ENCODE measurements around the gene CD248.
A peak's percentile ranks its signal among the peaks of the same experiment; 100 is the strongest.

CD248 gene

GRCh38 chr11:66315921-66316811 lies 678 bp downstream of the CD248 start:
- ChIA-PET POLR2A (no interaction called here), CTCF (interaction anchor here (0.8 to 3.4 kb wide), 4 partner anchors 11 to 39 kb away, joined by 3 to 14 read pairs (median 7); no protein-coding TSS in a partner anchor)
- no peak overlapping the region for H3K27ac ChIP-seq (ENCODE audit: insufficient read depth in 1 of 2, low read depth in 1 of 2, low read length in 2 of 2, poor library complexity in 1 of 2, severe bottlenecking in 2 of 2)
- no peaks in the 10 kb centered on the region for H3K9me3 ChIP-seq (ENCODE audit: control extremely low read depth in 1 of 5, control insufficient read depth in 4 of 5, insufficient read depth in 2 of 5, low read depth in 1 of 5, low read length in 4 of 5)
- H3K36me3 ChIP-seq (ENCODE audit: control insufficient read depth in 4 of 4, insufficient read depth in 4 of 4, low read length in 3 of 4): no peaks in the 10 kb centered on the region
- no peaks in the 10 kb centered on the region for H3K27me3 ChIP-seq (replicated peaks in 2 of 5; ENCODE audit: control insufficient read depth in 4 of 5, insufficient read depth in 5 of 5, low read length in 4 of 5)
- peak overlapping the region in 1 of 7 experiments; percentile 65 for H3K4me3 ChIP-seq (ENCODE audit: control insufficient read depth in 1 of 7, extremely low read depth in 1 of 7, insufficient read depth in 4 of 7, low read depth in 2 of 7, low read length in 6 of 7)
- H3K4me1 ChIP-seq (ENCODE audit: control extremely low read depth in 1 of 4, control insufficient read depth in 4 of 4, insufficient read depth in 4 of 4, low read length in 3 of 4): peaks cover 11 to 58% (median 50%) of the 10 kb centered on the region in 4 experiments
- no peak for DNase-seq
- 92% methylated on average over 52 of the region's 52 CpGs for WGBS (ENCODE audit: insufficient coverage)

DNA sequence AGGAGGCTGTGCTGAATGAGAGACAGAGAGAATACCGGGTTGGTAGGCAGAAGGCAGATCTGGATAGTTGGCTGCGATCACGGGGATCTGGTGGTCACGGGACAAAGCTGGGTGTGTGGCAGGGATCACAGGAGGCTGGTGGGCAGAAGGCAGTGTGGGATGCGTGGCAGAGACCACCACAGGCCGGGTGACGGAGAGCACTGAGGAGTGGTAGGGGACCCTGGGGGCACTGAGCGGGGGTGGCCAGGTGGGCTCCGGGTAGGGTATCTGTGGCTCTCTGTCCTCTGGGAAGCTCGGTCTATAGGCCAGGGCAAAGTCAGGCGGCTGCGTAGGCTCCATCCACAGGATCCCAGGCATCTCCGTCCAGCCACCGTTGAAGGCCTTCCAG lies 1.4 kb downstream of the CD248 start:
- Histone ChIP-seq H3K36me3 (ENCODE audit: control insufficient read depth in 4 of 4, insufficient read depth in 4 of 4, low read length in 3 of 4) (no peaks in the 10 kb centered on the region), H3K9me3 (ENCODE audit: control extremely low read depth in 1 of 5, control insufficient read depth in 4 of 5, insufficient read depth in 2 of 5, low read depth in 1 of 5, low read length in 4 of 5) (no peaks in the 10 kb centered on the region), H3K4me3 (ENCODE audit: control insufficient read depth in 1 of 7, extremely low read depth in 1 of 7, insufficient read depth in 4 of 7, low read depth in 2 of 7, low read length in 6 of 7) (no peak overlapping the region), H3K27me3 (replicated peaks in 2 of 5; ENCODE audit: control insufficient read depth in 4 of 5, insufficient read depth in 5 of 5, low read length in 4 of 5) (no peaks in the 10 kb centered on the region), H3K27ac (ENCODE audit: insufficient read depth in 1 of 2, low read depth in 1 of 2, low read length in 2 of 2, poor library complexity in 1 of 2, severe bottlenecking in 2 of 2) (no peak overlapping the region), H3K4me1 (ENCODE audit: control extremely low read depth in 1 of 4, control insufficient read depth in 4 of 4, insufficient read depth in 4 of 4, low read length in 3 of 4) (peaks cover 11 to 58% (median 50%) of the 10 kb centered on the region in 4 experiments)
- CTCF ChIA-PET: interaction anchor here (3.4 kb wide), 1 partner anchor 17 kb away, joined by 14 read pairs; no protein-coding TSS in a partner anchor
- WGBS (ENCODE audit: insufficient coverage): 94% methylated on average over 14 of the region's 14 CpGs
- POLR2A ChIA-PET: no interaction called here
- DNase-seq: no peak

DNA sequence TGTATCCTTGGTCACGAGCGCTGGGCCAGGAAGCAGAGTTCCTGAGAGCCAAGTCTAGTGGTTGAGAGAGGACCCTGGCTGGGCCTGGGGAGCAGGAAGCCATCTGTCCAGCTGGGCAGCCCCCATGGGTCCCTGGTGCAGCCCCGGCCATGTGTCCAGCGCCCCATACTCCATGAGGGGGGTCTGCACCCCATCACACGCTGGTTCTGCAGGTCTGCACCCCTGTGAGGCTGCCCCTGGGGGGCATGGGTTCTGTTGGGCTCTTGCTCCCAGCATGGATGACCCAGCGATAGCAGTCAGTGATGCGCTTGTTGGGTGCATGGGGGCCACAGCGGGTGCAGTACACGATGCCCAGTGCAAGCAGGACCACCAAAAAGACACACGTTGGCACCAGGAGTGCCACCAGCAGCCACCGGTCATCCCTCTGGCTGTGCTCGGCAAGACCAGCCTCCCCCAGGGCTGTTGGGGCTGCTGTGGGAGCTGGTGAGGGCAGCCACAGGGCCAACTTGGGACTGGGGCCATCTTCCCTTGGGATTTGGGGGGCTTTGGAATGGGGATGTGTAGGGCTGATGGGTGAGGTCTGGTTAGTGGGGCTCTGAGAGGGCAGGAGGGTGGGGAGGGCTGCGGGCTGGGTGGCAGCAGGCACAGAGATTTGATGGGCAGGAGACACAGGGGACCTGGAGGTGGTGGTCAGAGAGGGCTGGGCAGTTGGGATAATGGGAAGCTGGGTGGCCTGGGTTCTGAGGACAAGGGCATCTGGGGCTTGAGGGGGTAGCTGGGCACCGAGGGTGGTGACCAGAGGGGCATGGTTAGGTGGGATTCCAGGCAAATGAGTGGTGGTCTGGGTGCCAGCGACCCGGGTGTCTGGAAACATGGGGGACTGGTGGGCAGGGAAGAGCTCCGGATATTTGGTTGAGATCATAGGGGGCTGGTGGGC lies 2.0 kb downstream of the CD248 start:
- H3K4me1 ChIP-seq (ENCODE audit: control extremely low read depth in 1 of 4, control insufficient read depth in 4 of 4, insufficient read depth in 4 of 4, low read length in 3 of 4): peaks cover 11 to 58% (median 50%) of the 10 kb centered on the region in 4 experiments
- ChIA-PET CTCF (interaction anchor here (3.4 to 6.2 kb wide), 3 partner anchors 11 to 27 kb away, joined by 14 to 52 read pairs (median 44); partner anchors contain the start of gene BRMS1), POLR2A (no interaction called here)
- no peaks in the 10 kb centered on the region for H3K9me3 ChIP-seq (ENCODE audit: control extremely low read depth in 1 of 5, control insufficient read depth in 4 of 5, insufficient read depth in 2 of 5, low read depth in 1 of 5, low read length in 4 of 5)
- over 99% methylated on average over 17 of the region's 17 CpGs for WGBS (ENCODE audit: insufficient coverage)
- no peaks in the 10 kb centered on the region for H3K27me3 ChIP-seq (replicated peaks in 2 of 5; ENCODE audit: control insufficient read depth in 4 of 5, insufficient read depth in 5 of 5, low read length in 4 of 5)
- DNase-seq: no peak
- H3K4me3 ChIP-seq (ENCODE audit: control insufficient read depth in 1 of 7, extremely low read depth in 1 of 7, insufficient read depth in 4 of 7, low read depth in 2 of 7, low read length in 6 of 7): no peak overlapping the region
- no peaks in the 10 kb centered on the region for H3K36me3 ChIP-seq (ENCODE audit: control insufficient read depth in 4 of 4, insufficient read depth in 4 of 4, low read length in 3 of 4)
- H3K27ac ChIP-seq (ENCODE audit: insufficient read depth in 1 of 2, low read depth in 1 of 2, low read length in 2 of 2, poor library complexity in 1 of 2, severe bottlenecking in 2 of 2): no peak overlapping the region

GRCh38 chr11:66314186-66314501 lies 2.7 kb downstream of the CD248 start:
- Histone ChIP-seq H3K4me1 (ENCODE audit: control extremely low read depth in 1 of 4, control insufficient read depth in 4 of 4, insufficient read depth in 4 of 4, low read length in 3 of 4) (peaks cover 10 to 53% (median 50%) of the 10 kb centered on the region in 4 experiments), H3K36me3 (ENCODE audit: control insufficient read depth in 4 of 4, insufficient read depth in 4 of 4, low read length in 3 of 4) (no peaks in the 10 kb centered on the region), H3K27me3 (replicated peaks in 2 of 5; ENCODE audit: control insufficient read depth in 4 of 5, insufficient read depth in 5 of 5, low read length in 4 of 5) (peaks cover 0 to 2% (median 0%) of the 10 kb centered on the region in 5 experiments), H3K9me3 (ENCODE audit: control extremely low read depth in 1 of 5, control insufficient read depth in 4 of 5, insufficient read depth in 2 of 5, low read depth in 1 of 5, low read length in 4 of 5) (no peaks in the 10 kb centered on the region), H3K4me3 (ENCODE audit: control insufficient read depth in 1 of 7, extremely low read depth in 1 of 7, insufficient read depth in 4 of 7, low read depth in 2 of 7, low read length in 6 of 7) (no peak overlapping the region), H3K27ac (ENCODE audit: insufficient read depth in 1 of 2, low read depth in 1 of 2, low read length in 2 of 2, poor library complexity in 1 of 2, severe bottlenecking in 2 of 2) (no peak overlapping the region)
- ChIA-PET POLR2A (no interaction called here), CTCF (interaction anchor here (5.6 to 6.6 kb wide), 3 partner anchors 11 to 28 kb away, joined by 44 to 86 read pairs (median 52); partner anchors contain the start of genes BRMS1 and RIN1)
- WGBS (ENCODE audit: insufficient coverage): no CpG with 5 or more reads among the region's 1 CpG
- DNase-seq: no peak

DNA sequence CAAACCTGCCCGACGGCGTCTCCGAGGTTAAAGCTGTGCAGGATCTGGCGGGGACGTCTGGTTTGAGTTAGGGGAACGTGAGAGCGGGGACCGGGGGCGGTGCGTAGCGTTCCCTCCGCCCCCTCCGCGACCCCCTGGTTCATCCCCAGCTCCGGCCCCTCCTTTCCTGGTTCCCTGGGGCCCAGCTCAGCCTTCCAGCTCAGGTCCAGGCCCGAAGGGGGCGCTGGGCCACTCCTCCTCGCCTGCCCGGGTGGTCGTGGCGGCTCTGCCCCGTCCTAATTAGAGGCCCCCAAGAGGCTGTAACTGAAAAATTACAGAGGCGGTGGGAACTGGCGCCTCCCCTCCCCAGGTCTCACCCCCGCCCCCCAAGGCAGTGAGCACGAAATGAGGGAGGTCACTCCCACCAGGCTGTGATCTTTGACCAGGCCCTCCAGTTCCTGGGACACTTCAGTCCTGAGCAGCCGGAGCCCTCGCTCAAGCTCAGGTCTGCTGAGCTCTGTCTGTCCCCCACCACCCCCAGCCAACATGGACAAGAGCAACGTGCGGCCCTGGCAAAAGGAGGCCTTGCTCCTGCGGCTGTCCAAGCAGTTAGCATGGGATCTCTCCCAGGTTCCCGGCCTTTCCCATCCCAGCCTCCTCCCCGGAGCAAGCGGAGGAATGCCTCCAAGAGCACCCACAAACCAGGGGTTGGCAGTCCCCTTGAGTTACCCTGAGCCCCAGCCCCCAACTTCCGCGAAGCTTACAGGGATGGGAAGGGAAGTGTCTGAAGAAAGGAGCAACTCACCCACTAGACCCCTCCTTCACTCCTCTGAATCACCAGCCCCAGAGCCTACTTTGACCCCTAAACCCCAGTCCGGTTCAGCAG lies 3.3 kb downstream of the CD248 start:
- Histone ChIP-seq H3K27me3 (replicated peaks in 2 of 5; ENCODE audit: control insufficient read depth in 4 of 5, insufficient read depth in 5 of 5, low read length in 4 of 5) (peaks cover 0 to 2% (median 0%) of the 10 kb centered on the region in 5 experiments), H3K27ac (ENCODE audit: insufficient read depth in 1 of 2, low read depth in 1 of 2, low read length in 2 of 2, poor library complexity in 1 of 2, severe bottlenecking in 2 of 2) (peak overlapping the region in 1 of 2 experiments; percentile 58), H3K9me3 (ENCODE audit: control extremely low read depth in 1 of 5, control insufficient read depth in 4 of 5, insufficient read depth in 2 of 5, low read depth in 1 of 5, low read length in 4 of 5) (no peaks in the 10 kb centered on the region), H3K4me3 (ENCODE audit: control insufficient read depth in 1 of 7, extremely low read depth in 1 of 7, insufficient read depth in 4 of 7, low read depth in 2 of 7, low read length in 6 of 7) (peak overlapping the region in 5 of 7 experiments; percentile 40 to 61 (median 48)), H3K36me3 (ENCODE audit: control insufficient read depth in 4 of 4, insufficient read depth in 4 of 4, low read length in 3 of 4) (no peaks in the 10 kb centered on the region), H3K4me1 (ENCODE audit: control extremely low read depth in 1 of 4, control insufficient read depth in 4 of 4, insufficient read depth in 4 of 4, low read length in 3 of 4) (peaks cover 4 to 47% (median 45%) of the 10 kb centered on the region in 4 experiments)
- DNase-seq: no peak
- CTCF ChIA-PET: interaction anchor here (1.0 to 6.6 kb wide), 11 partner anchors 8 to 73 kb away, joined by 3 to 86 read pairs (median 7); partner anchors contain the start of genes BRMS1, RIN1 and YIF1A
- 60% methylated on average over 24 of the region's 38 CpGs for WGBS (ENCODE audit: insufficient coverage)
- POLR2A ChIA-PET: interaction anchor here (1.3 kb wide), 1 partner anchor 8 kb away, joined by 4 read pairs; no protein-coding TSS in a partner anchor

All from common myeloid progenitor, CD34-positive (primary cell).